Keratinocyte (primary cell): Measurements from ENCODE around the gene GFRAL. TPM values are rescaled to one million over a fixed set of nuclear protein-coding genes. Genes with fewer than 3 reads are reported as not detected.

ENCODE experiments used
- DNase-seq: peaks from one replicate; pipeline ENCODE4 v3.0.0-alpha.2; 2011; ENCODE audit warnings: low read depth, missing footprints, low spot score
- FAIRE-seq: peaks from 2 replicates; lab custom pipeline; 2011; peaks lifted over from hg19 to GRCh38; lab: Jason Lieb, UNC
- H2AFZ ChIP-seq: 2 replicates; pipeline ENCODE4 v1.6.0; 2012; ENCODE audit warnings: low read length, control low read depth, inconsistent platforms; ENCODE audit not compliant: control insufficient read depth
- H3K27ac ChIP-seq: 2 replicates; pipeline ENCODE4 v1.5.1; 2011; ENCODE audit warnings: low read length; ENCODE audit not compliant: control insufficient read depth, insufficient read depth
- H3K27me3 ChIP-seq: 3 replicates; pipeline ENCODE4 v1.6.0; 2011; ENCODE audit warnings: low read length; ENCODE audit not compliant: control insufficient read depth, insufficient read depth; ENCODE audit errors: extremely low read depth
- H3K36me3 ChIP-seq, 2 experiments: 2 replicates in 1 of 2; 3 replicates in 1 of 2; pipeline ENCODE4 v1.5.1; 2011; ENCODE audit warnings: low read length in 2 of 2, mild to moderate bottlenecking in 1 of 2; ENCODE audit not compliant: control insufficient read depth in 2 of 2, insufficient read depth in 2 of 2; ENCODE audit errors: extremely low read depth in 1 of 2
- H3K4me1 ChIP-seq: 3 replicates; pipeline ENCODE4 v1.5.1; 2011; ENCODE audit warnings: low read length; ENCODE audit not compliant: control insufficient read depth, insufficient read depth; ENCODE audit errors: extremely low read depth
- H3K4me2 ChIP-seq: 3 replicates; pipeline ENCODE4 v1.6.0; 2011; ENCODE audit warnings: low read depth, low read length; ENCODE audit not compliant: control insufficient read depth, insufficient read depth; ENCODE audit errors: extremely low read depth
- H3K4me3 ChIP-seq, 3 experiments: fragments of 200-600 bp in 1 of 3; sonication (generic) in 1 of 3; 2 replicates in 2 of 3; 3 replicates in 1 of 3; pipeline ENCODE4 v1.5.1; 2011 to 2016; ENCODE audit warnings: low read length in 3 of 3, mild to moderate bottlenecking in 3 of 3, control low read depth in 2 of 3, inconsistent platforms in 1 of 3, low read depth in 1 of 3, mixed read lengths in 1 of 3, mixed run types in 1 of 3, moderate library complexity in 1 of 3; ENCODE audit not compliant: control insufficient read depth in 2 of 3, insufficient read depth in 2 of 3; ENCODE audit errors: extremely low read depth in 1 of 3
- H3K79me2 ChIP-seq: 2 replicates; pipeline ENCODE4 v1.6.0; 2012; ENCODE audit warnings: low read length; ENCODE audit not compliant: control insufficient read depth, insufficient read depth
- H3K9ac ChIP-seq: 3 replicates; pipeline ENCODE4 v1.6.0; 2011; ENCODE audit warnings: low read length; ENCODE audit not compliant: control insufficient read depth, insufficient read depth; ENCODE audit errors: extremely low read depth
- H3K9me1 ChIP-seq: 3 replicates; pipeline ENCODE4 v1.6.0; 2011; ENCODE audit warnings: low read length; ENCODE audit not compliant: control insufficient read depth, insufficient read depth; ENCODE audit errors: extremely low read depth
- H3K9me3 ChIP-seq: 2 replicates; pipeline ENCODE4 v1.5.1; 2012; ENCODE audit warnings: low read depth, low read length; ENCODE audit not compliant: control insufficient read depth
- H4K20me1 ChIP-seq: 3 replicates; pipeline ENCODE4 v1.6.0; 2011; ENCODE audit warnings: low read length; ENCODE audit not compliant: control insufficient read depth, insufficient read depth; ENCODE audit errors: extremely low read depth
- CTCF ChIP-seq, 3 experiments: IDR thresholded peaks in 1 of 3; conservative IDR thresholded peaks in 1 of 3; optimal IDR thresholded peaks in 1 of 3; 2 replicates in 2 of 3; 3 replicates in 1 of 3; pipeline versions ENCODE3 to v1.5.1; 2011; ENCODE audit warnings: low read length in 3 of 3, mild to moderate bottlenecking in 3 of 3, moderate library complexity in 2 of 3, control low read depth in 1 of 3, inconsistent platforms in 1 of 3; ENCODE audit not compliant: insufficient read depth in 2 of 3; ENCODE audit errors: extremely low read depth in 1 of 3
- EZH2 ChIP-seq: IDR thresholded peaks from one replicate; pipeline ENCODE4 v1.6.1; 2012; ENCODE audit warnings: inconsistent platforms, mild to moderate bottlenecking, low read length, moderate library complexity
- dilution Hi-C: fragments of 300-500 bp; cut with MboI; formaldehyde crosslinking; loops from one replicate; pipeline ENCODE4 v1.7.0; 2020; ENCODE audit warnings: low sequenced_read_pairs; ENCODE audit not compliant: extremely low pct_ligation_motif_present
- polyA plus RNA-seq, 5 experiments: library from polyadenylated mRNA; depleted of rRNA in 3 of 5; stranded (reverse) in 3 of 5; stranded (forward) in 1 of 5; unstranded in 1 of 5; fragments of >200 nt; gene quantifications; 1 replicate in 1 of 5; 2 replicates in 3 of 5; 3 replicates in 1 of 5; pipeline versions ENCODE4 v1.2.1 to v1.2.3, GENCODE V29; 2011 to 2012; ENCODE audit warnings: missing spikeins in 2 of 5, low read depth in 1 of 5, low replicate concordance in 1 of 5

Gene GFRAL
- polyA plus RNA-seq, 1 donor (not counting 4 experiments of a cell fraction or from before 2014, with no cell fraction given) = not detected

- FAIRE-seq (no peak), DNase-seq (no peak)
- H3K27ac ChIP-seq = no peak overlapping the region
- TF ChIP-seq EZH2 (no peak), CTCF (optimal IDR thresholded peaks at IDR 0.05 in 1 of 3, IDR thresholded peaks at IDR 0.05 in 1 of 3, conservative IDR thresholded peaks at IDR 0.05 in 1 of 3; ENCODE audit: extremely low read depth in 1 of 3, insufficient read depth in 2 of 3, low read length in 3 of 3) (no peak)
- H4K20me1 ChIP-seq = no peaks in the 10 kb centered on the region
- H3K4me3 ChIP-seq = no peak overlapping the region
- H3K9ac ChIP-seq = no peak overlapping the region
- H3K36me3 ChIP-seq = no peaks in the 10 kb centered on the region
- H3K9me1 ChIP-seq = no peaks in the 10 kb centered on the region
- no peak overlapping the region for H3K4me2 ChIP-seq
- H2AFZ ChIP-seq = no peak overlapping the region
- H3K9me3 ChIP-seq = no peaks in the 10 kb centered on the region
- H3K4me1 ChIP-seq = no peaks in the 10 kb centered on the region
- H3K79me2 ChIP-seq = no peaks in the 10 kb centered on the region
- dilution Hi-C loops = loop anchor here (25.0 kb wide), 1 partner anchor 663 kb away; no protein-coding TSS in a partner anchor
- H3K27me3 ChIP-seq = no peaks in the 10 kb centered on the region
These were observed 27.8 kb upstream of the GFRAL start for GRCh38 chr6:55299286-55299985.

GRCh38 chr6:55304747-55305146, 22.5 kb upstream of the GFRAL start:
- no peaks in the 10 kb centered on the region for H3K4me1 ChIP-seq
- H3K4me3 ChIP-seq = no peak overlapping the region
- H3K4me2 ChIP-seq = no peak overlapping the region
- H3K9me1 ChIP-seq = no peaks in the 10 kb centered on the region
- DNase-seq (no peak), FAIRE-seq (no peak)
- dilution Hi-C loops = no loop called here
- H3K27ac ChIP-seq = no peak overlapping the region
- no peaks in the 10 kb centered on the region for H4K20me1 ChIP-seq
- no peak for TF ChIP-seq CTCF (optimal IDR thresholded peaks at IDR 0.05 in 1 of 3, IDR thresholded peaks at IDR 0.05 in 1 of 3, conservative IDR thresholded peaks at IDR 0.05 in 1 of 3; ENCODE audit: extremely low read depth in 1 of 3, insufficient read depth in 2 of 3, low read length in 3 of 3)
- TF ChIP-seq EZH2 = no peak
- no peak overlapping the region for H2AFZ ChIP-seq
- no peaks in the 10 kb centered on the region for H3K27me3 ChIP-seq
- H3K9ac ChIP-seq = no peak overlapping the region
- H3K36me3 ChIP-seq = no peaks in the 10 kb centered on the region
- no peaks in the 10 kb centered on the region for H3K79me2 ChIP-seq
- no peaks in the 10 kb centered on the region for H3K9me3 ChIP-seq
